HFFc6 (cell line): ENCODE results near the gene STOML3. TPM values are rescaled to one million over a fixed set of nuclear protein-coding genes. Genes with fewer than 3 reads are reported as not detected.

Source experiments
- DNase-seq: peaks from one replicate; pipeline ENCODE4 v3.0.0-alpha.2; 2018
- H3K27ac Mint-ChIP-seq: 2 replicates; pipeline ENCODE4 v1.8.0; 2020; ENCODE audit warnings: mild to moderate bottlenecking, mixed read lengths
- H3K27me3 Mint-ChIP-seq: 2 replicates; pipeline ENCODE4 v1.8.0; 2021; ENCODE audit warnings: mild to moderate bottlenecking, moderate library complexity, mixed read lengths; ENCODE audit not compliant: insufficient read depth
- H3K36me3 Mint-ChIP-seq: 2 replicates; pipeline ENCODE4 v1.8.0; 2021; ENCODE audit warnings: low read depth, mixed read lengths
- H3K4me1 Mint-ChIP-seq: 2 replicates; pipeline ENCODE4 v1.8.0; 2020; ENCODE audit warnings: low read depth, mixed read lengths
- H3K4me3 Mint-ChIP-seq: 2 replicates; pipeline ENCODE4 v1.8.0; 2020; ENCODE audit warnings: mild to moderate bottlenecking, moderate library complexity, mixed read lengths
- H3K9me3 Mint-ChIP-seq: 2 replicates; pipeline ENCODE4 v1.8.0; 2020; ENCODE audit warnings: mild to moderate bottlenecking, mixed read lengths
- total RNA-seq, 6 experiments: library from RNA; stranded (reverse); fragmentation: NEBNext Ultra II Directional; extraction: Animal tissue kit (Norgen Biotek cat#: 25700); gene quantifications; 2 replicates in 1 of 6; 3 replicates in 5 of 6; pipeline ENCODE4 v1.2.3, GENCODE V29; 2021
- TF ChIP-seq, protein P1 (sequence below): fragments of 200-600 bp; sonication (generic); IDR thresholded peaks from 2 replicates; pipeline ENCODE4 v1.5.0; 2021; ENCODE audit warnings: antibody characterized with exemption, mild to moderate bottlenecking

STOML3 gene
- total RNA-seq, 6 experiments from 2014 or later = not detected

GRCh38 chr13:38954844-38955243, 35.8 kb downstream of the STOML3 start:
- H3K4me3 Mint-ChIP-seq = no peak overlapping the region

DNA sequence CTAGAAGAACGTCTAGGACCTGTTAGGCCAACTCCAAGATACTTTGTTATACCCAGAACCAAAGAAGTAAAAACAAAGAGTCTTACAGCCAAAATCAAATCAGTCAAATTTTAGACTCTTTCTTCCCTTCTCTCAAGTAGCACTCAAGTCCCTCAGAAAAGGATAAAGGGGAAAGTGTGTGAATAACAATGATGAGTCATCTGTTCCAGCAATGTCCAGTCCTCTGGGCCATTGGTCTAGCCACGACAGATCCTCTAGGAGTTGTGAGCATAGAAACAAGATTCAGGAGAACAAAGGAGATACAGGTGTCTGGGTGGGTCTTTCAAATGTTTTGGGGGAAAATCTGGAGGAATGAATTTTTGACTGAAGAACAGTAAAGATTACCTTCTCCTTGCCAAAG, 36.3 kb downstream of the STOML3 start:
- Mint-ChIP-seq H3K4me1 (no peaks in the 10 kb centered on the region), H3K36me3 (no peaks in the 10 kb centered on the region), H3K4me3 (no peak overlapping the region), H3K27ac (no peak overlapping the region), H3K27me3 (peaks cover 4% of the 10 kb centered on the region), H3K9me3 (peaks cover 6% of the 10 kb centered on the region)
- TF ChIP-seq, protein P1, sequence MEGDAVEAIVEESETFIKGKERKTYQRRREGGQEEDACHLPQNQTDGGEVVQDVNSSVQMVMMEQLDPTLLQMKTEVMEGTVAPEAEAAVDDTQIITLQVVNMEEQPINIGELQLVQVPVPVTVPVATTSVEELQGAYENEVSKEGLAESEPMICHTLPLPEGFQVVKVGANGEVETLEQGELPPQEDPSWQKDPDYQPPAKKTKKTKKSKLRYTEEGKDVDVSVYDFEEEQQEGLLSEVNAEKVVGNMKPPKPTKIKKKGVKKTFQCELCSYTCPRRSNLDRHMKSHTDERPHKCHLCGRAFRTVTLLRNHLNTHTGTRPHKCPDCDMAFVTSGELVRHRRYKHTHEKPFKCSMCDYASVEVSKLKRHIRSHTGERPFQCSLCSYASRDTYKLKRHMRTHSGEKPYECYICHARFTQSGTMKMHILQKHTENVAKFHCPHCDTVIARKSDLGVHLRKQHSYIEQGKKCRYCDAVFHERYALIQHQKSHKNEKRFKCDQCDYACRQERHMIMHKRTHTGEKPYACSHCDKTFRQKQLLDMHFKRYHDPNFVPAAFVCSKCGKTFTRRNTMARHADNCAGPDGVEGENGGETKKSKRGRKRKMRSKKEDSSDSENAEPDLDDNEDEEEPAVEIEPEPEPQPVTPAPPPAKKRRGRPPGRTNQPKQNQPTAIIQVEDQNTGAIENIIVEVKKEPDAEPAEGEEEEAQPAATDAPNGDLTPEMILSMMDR = no peak
- no peak for DNase-seq

More at GRCh38 chr13:38954844-38955243, 35.8 kb downstream of the STOML3 start:
- Mint-ChIP-seq H3K36me3 (no peaks in the 10 kb centered on the region), H3K4me1 (no peaks in the 10 kb centered on the region), H3K27me3 (peaks cover 4% of the 10 kb centered on the region), H3K9me3 (peaks cover 8% of the 10 kb centered on the region), H3K27ac (no peak overlapping the region)
- TF ChIP-seq, protein P1 = no peak
- DNase-seq = no peak

GRCh38 chr13:38952827-38953226, 37.8 kb downstream of the STOML3 start:
- Mint-ChIP-seq H3K27ac (no peak overlapping the region), H3K4me3 (no peak overlapping the region), H3K27me3 (peaks cover 4% of the 10 kb centered on the region; the same call in 1 of the 2 replicates), H3K9me3 (peaks cover 6% of the 10 kb centered on the region), H3K4me1 (no peaks in the 10 kb centered on the region), H3K36me3 (no peaks in the 10 kb centered on the region)
- TF ChIP-seq, protein P1 = no peak
- DNase-seq = no peak

DNA sequence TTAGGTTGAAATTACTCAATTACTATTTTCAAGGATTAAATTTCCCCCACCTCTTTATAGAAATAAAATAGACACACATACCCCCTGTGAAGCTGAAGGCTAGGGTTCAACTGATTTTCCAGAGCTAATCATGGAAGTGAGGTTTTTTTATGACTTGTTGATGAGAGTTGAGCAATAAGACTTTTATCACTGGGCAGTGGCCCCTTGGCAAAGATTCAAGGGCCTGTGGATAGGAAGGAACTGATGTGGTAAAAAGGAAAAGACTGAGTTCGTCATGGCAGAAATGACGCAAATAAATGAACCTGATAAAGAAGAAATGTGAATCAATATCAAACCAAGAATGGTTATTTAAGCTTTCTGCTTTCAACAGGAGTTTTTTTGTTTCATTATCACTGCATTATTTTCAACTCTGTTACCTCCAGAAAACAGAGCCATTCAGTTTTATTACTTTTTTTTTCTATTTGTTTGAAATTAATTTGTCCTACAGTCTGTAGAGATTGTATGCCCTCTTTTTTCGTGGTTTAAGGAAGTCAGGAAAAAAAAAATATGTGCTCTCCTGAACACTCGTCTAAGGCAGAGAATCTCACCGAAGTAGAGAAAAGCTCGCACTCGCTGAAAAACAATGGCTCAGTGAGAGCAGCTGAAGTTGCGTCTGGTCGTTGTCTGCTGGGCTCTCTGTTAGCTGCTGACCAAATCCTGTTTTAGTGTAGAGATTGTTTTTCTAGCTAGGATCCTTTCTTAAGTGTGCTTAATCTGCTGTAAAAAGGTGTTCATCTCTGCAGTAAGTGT, 38.9 kb downstream of the STOML3 start:
- TF ChIP-seq, protein P1 = no peak
- Mint-ChIP-seq H3K27me3 (peaks cover 4% of the 10 kb centered on the region; the same call in 1 of the 2 replicates), H3K4me3 (no peak overlapping the region), H3K36me3 (no peaks in the 10 kb centered on the region), H3K9me3 (peaks cover 6% of the 10 kb centered on the region), H3K4me1 (no peaks in the 10 kb centered on the region), H3K27ac (no peak overlapping the region)
- no peak for DNase-seq

- Mint-ChIP-seq H3K4me3 (no peak overlapping the region), H3K4me1 (no peaks in the 10 kb centered on the region), H3K27ac (no peak overlapping the region), H3K36me3 (no peaks in the 10 kb centered on the region), H3K27me3 (peaks cover 4% of the 10 kb centered on the region; the same call in 1 of the 2 replicates), H3K9me3 (peaks cover 6% of the 10 kb centered on the region)
- no peak for DNase-seq
- TF ChIP-seq, protein P1 = no peak
Observed at GRCh38 chr13:38950987-38951386, 39.6 kb downstream of the STOML3 start.
